Measurements from ENCODE around the gene TPM1.

The TPM1 gene

DNA sequence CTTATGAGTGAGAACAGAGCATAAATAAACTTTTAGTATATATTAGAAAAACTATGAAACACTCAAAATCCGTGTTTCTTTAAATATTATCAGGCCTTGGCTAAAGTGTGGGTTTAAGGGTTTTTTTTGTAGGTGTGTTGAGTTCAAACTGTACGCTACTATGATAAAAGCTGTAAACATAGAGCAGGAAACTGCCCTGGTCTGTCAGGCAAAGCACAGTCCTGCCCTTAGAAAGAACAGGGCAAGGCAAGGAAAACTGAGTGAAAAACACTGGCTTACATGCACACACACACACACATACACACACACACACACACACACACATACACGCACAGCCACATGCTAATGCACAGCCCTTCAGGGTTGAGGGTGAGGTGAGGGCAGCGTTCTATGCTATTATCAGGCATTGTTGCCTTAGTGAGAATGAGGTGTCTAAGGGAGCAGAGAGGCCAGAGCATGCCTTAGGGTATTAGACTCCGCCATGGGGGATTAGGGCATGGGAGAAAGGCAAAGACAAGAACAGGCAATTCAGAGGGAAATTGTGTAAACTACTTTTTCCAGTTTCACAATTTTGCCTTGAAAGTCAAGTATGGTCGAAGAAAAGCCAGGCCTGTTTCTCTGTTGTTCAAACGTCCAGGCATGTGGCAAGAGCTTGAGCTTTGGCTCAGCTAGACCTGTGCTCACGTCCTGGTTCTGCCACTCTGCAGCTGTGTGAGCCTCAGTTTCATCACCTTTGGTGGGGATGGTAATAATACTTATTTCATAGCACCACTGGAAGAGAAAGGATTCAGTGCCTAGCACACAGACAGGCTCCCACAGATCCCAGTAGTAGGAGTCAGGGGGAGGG is 36.3 kb upstream of the TPM1 start:
- H3K4me1 ChIP-seq (ENCODE audit: control insufficient read depth, insufficient read depth, low read length), result no peaks in the 10 kb centered on the region
- no peak for DNase-seq (ENCODE audit: low read depth)
- H3K36me3 ChIP-seq (ENCODE audit: control insufficient read depth, insufficient read depth, low read length, severe bottlenecking), result no peaks in the 10 kb centered on the region
- H3K9me3 ChIP-seq (ENCODE audit: control insufficient read depth, low read length), result no peaks in the 10 kb centered on the region
- no peak overlapping the region for H3K9ac ChIP-seq (ENCODE audit: low read length)
- no peak overlapping the region for H3K4me3 ChIP-seq (ENCODE audit: low read length)
- no peaks in the 10 kb centered on the region for H3K27me3 ChIP-seq (replicated peaks; ENCODE audit: control insufficient read depth, insufficient read depth, low read length)

DNA sequence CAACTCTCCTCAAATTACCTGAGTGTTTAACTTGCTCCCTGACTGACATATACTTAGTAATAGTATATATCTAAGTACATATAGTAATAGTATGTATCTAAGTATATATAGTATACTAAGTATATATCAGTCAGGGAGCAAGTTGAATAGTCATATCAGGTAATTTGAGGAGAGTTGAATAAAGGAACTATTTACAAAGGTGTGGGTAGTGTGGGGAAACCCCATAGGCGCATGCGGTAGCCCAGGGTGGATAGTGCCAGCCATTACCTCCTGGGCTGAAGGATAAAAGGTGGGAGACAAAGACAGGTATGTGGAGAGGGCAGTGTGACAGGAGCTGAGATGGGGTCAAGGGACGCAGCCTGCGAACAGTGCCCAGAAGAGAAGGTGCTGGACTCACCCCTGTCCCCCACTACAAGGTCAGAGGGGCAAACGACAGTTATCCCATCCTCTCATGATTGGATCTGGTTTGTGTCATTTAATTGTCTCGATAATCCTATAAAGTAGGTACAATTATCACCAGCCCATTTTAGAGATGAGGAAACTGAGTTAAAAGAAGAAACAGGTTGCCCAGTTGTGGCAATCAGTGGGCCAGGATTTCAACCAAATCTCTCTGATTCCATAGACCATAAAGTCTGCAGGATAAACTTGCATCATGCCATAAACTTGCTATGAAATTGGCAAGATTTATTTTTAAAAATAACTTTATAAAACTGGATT is 34.1 kb upstream of the TPM1 start:
- no peaks in the 10 kb centered on the region for H3K9me3 ChIP-seq (ENCODE audit: control insufficient read depth, low read length)
- no peaks in the 10 kb centered on the region for H3K36me3 ChIP-seq (ENCODE audit: control insufficient read depth, insufficient read depth, low read length, severe bottlenecking)
- no peak overlapping the region for H3K4me3 ChIP-seq (ENCODE audit: low read length)
- peaks cover 6% of the 10 kb centered on the region for H3K4me1 ChIP-seq (ENCODE audit: control insufficient read depth, insufficient read depth, low read length)
- H3K27me3 ChIP-seq (replicated peaks; ENCODE audit: control insufficient read depth, insufficient read depth, low read length), result no peaks in the 10 kb centered on the region
- DNase-seq (ENCODE audit: low read depth), result no peak
- H3K9ac ChIP-seq (ENCODE audit: low read length), result no peak overlapping the region

DNA sequence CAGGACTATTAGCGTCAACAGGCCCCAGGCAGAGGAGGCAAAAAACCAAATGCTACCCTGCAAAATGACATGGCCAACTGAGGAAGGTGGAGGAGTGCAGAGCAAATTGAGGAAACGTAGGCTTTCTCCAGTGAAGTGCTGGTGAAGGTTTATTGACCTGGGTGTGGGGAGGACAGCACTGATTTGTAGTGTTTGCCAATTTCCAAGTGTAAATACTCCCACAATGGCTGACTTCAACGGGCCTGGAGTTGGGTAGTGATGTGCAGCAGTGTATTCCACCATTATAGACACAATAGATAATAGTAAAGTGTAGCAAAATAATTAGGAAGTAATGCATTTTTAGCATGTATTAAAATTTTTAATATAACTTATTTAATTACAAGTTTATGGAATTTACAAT is 32.2 kb upstream of the TPM1 start:
- DNase-seq (ENCODE audit: low read depth), result no peak
- no peak overlapping the region for H3K9ac ChIP-seq (ENCODE audit: low read length)
- H3K9me3 ChIP-seq (ENCODE audit: control insufficient read depth, low read length), result no peaks in the 10 kb centered on the region
- no peaks in the 10 kb centered on the region for H3K27me3 ChIP-seq (replicated peaks; ENCODE audit: control insufficient read depth, insufficient read depth, low read length)
- no peaks in the 10 kb centered on the region for H3K36me3 ChIP-seq (ENCODE audit: control insufficient read depth, insufficient read depth, low read length, severe bottlenecking)
- no peak overlapping the region for H3K4me3 ChIP-seq (ENCODE audit: low read length)
- peaks cover 21% of the 10 kb centered on the region for H3K4me1 ChIP-seq (ENCODE audit: control insufficient read depth, insufficient read depth, low read length)

DNA sequence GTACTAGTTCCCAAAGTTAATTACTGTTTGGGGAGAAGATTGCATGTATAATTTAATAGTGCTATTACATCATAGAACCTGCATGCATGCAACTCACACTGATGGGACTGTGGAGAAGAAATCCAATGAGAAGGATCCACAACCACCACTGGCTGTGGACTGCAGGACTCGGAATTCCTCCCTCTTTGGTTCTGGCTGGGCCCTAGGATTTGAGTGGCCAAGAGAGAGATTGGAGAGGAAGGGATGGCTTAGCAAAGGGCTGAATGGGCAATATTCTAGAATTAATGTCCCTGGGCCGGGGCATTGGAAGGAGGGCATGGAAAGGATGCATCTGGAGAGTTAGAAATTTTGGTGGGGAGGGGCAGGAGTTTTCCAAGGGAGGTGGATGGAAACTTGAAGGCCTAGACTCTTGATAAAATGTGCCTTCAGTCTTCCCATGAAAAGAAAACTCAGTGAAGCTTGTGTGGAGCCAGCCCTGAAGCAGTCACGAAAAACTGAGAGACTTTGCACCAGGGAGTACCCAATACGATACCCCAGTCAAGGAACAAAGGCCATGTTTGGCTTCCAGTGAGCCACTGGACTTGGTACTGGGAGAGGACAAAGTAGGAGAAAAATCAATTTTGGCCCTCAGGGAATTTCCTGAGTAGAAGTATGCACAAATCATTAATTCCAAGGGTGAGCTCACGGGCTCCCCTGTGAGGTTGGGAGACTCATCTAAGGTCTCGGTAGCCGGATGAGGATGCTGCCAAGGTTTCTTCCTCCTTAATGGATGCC is 31.4 kb upstream of the TPM1 start:
- no peak for DNase-seq (ENCODE audit: low read depth)
- Histone ChIP-seq H3K4me1 (ENCODE audit: control insufficient read depth, insufficient read depth, low read length) (peaks cover 29% of the 10 kb centered on the region), H3K9ac (ENCODE audit: low read length) (no peak overlapping the region), H3K4me3 (ENCODE audit: low read length) (no peak overlapping the region), H3K27me3 (replicated peaks; ENCODE audit: control insufficient read depth, insufficient read depth, low read length) (no peaks in the 10 kb centered on the region), H3K36me3 (ENCODE audit: control insufficient read depth, insufficient read depth, low read length, severe bottlenecking) (no peaks in the 10 kb centered on the region), H3K9me3 (ENCODE audit: control insufficient read depth, low read length) (no peaks in the 10 kb centered on the region)

DNA sequence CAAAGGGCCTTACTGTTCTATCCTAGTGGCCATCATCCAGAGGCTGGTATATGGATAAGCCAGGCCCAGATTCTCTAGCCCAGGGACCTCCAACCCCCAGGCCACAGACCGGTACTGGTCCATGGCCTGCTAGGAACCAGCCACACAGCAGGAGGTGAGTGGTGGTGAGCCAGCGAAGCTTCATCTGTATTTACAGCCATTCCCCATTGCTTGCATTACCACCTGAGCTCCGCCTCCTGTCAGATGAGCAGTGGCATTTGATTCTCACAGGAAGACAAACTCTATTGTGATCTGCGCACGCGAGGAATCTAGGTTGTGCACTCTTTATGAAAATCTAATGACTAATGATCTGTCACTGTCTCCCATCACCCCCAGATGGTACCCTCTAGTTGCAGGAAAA is 30.1 kb upstream of the TPM1 start:
- DNase-seq (ENCODE audit: low read depth), result no peak
- Histone ChIP-seq H3K4me1 (ENCODE audit: control insufficient read depth, insufficient read depth, low read length) (peaks cover 30% of the 10 kb centered on the region), H3K27me3 (replicated peaks; ENCODE audit: control insufficient read depth, insufficient read depth, low read length) (no peaks in the 10 kb centered on the region), H3K4me3 (ENCODE audit: low read length) (no peak overlapping the region), H3K9ac (ENCODE audit: low read length) (no peak overlapping the region), H3K9me3 (ENCODE audit: control insufficient read depth, low read length) (no peaks in the 10 kb centered on the region), H3K36me3 (ENCODE audit: control insufficient read depth, insufficient read depth, low read length, severe bottlenecking) (no peaks in the 10 kb centered on the region)

DNA sequence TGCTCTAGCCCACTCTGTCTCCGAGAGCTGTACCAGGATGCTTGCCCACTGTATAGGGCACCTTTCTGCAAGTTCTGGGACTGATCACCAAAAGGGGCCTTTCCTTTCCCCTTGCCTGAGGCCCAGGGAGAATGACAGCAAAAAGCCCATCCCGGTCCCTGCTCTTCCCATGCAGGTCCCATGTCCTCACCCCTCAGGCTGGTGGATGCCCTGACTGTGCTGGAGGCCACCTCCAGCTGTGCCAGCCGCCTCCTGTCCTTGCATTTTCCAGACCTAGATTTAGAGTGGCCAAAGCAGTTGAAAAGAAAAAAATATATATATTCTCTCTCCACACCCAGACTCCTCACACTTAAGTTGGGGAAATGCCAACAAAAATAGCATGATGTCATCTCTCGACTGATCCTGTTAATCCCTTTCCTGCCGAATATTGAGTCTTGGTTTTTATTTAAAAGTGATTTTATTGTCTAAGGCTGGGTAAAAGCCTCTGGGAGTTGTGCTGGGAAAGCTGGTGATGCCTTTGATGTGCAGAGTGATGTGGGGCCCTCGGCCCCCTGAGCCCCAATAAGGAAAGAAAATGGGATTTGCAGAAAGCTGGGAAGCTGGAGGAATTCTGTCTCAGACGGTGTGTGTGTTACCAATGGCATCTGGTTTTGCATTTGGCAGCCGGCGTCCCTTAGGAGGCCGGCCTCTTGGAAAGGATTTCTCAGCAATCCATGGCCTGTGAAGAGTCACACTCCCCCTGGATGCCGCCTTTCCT is 29.3 kb upstream of the TPM1 start:
- peak; percentile 65 for DNase-seq (ENCODE audit: low read depth)

DNA sequence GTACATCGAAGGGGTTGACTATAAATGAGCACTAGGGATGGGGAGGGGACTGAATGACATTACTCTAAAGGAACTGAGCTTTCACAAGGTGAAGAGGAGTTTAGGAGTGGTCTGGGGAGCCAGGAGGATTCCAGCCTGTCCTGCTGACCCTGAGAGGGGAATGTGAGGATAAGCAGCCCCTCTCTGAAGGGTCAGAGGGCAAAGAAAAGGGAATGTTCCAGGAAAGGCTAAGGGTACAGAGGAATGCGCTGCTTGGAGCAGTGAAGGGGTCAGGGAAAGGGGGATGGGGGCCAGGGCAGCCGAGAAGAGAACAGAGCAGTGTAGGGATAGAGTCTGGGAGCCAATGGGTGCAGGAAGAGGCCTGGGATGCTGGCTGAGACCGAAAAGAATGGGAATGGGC is 28.0 kb upstream of the TPM1 start:
- no peak overlapping the region for H3K9ac ChIP-seq (ENCODE audit: low read length)
- H3K4me3 ChIP-seq (ENCODE audit: low read length), result no peak overlapping the region
- no peaks in the 10 kb centered on the region for H3K27me3 ChIP-seq (replicated peaks; ENCODE audit: control insufficient read depth, insufficient read depth, low read length)
- no peaks in the 10 kb centered on the region for H3K9me3 ChIP-seq (ENCODE audit: control insufficient read depth, low read length)
- no peak for DNase-seq (ENCODE audit: low read depth)
- peaks cover 40% of the 10 kb centered on the region for H3K4me1 ChIP-seq (ENCODE audit: control insufficient read depth, insufficient read depth, low read length)
- H3K36me3 ChIP-seq (ENCODE audit: control insufficient read depth, insufficient read depth, low read length, severe bottlenecking), result no peaks in the 10 kb centered on the region

More for the DNA sequence above, 29.3 kb upstream of the TPM1 start:
- Histone ChIP-seq H3K9ac (ENCODE audit: low read length) (peak overlapping the region; percentile 33), H3K9me3 (ENCODE audit: control insufficient read depth, low read length) (no peaks in the 10 kb centered on the region), H3K36me3 (ENCODE audit: control insufficient read depth, insufficient read depth, low read length, severe bottlenecking) (no peaks in the 10 kb centered on the region), H3K4me3 (ENCODE audit: low read length) (no peak overlapping the region), H3K27me3 (replicated peaks; ENCODE audit: control insufficient read depth, insufficient read depth, low read length) (no peaks in the 10 kb centered on the region), H3K4me1 (ENCODE audit: control insufficient read depth, insufficient read depth, low read length) (peaks cover 30% of the 10 kb centered on the region)

DNA sequence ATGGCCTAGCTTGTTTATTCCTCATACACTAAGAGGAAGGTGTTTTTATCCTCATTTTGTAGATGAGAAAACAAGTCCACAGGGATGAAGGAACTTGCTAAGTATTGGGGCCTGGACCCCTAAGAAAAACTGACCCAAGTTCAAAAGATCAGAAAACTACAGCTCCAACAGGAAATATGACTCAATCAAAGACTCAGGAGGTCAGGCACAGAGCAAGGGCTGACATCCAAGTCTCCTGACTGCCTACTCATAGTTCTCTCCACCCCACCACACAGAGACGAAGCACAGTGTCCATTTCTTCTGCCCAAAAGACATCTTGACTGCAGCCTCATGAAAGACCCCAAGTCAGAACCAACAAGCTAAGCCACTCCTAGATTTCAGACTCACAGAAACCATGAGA is 26.9 kb upstream of the TPM1 start:
- Histone ChIP-seq H3K36me3 (ENCODE audit: control insufficient read depth, insufficient read depth, low read length, severe bottlenecking) (no peaks in the 10 kb centered on the region), H3K27me3 (replicated peaks; ENCODE audit: control insufficient read depth, insufficient read depth, low read length) (no peaks in the 10 kb centered on the region), H3K9ac (ENCODE audit: low read length) (no peak overlapping the region), H3K4me1 (ENCODE audit: control insufficient read depth, insufficient read depth, low read length) (peaks cover 40% of the 10 kb centered on the region), H3K9me3 (ENCODE audit: control insufficient read depth, low read length) (no peaks in the 10 kb centered on the region), H3K4me3 (ENCODE audit: low read length) (no peak overlapping the region)
- peak; percentile 61 for DNase-seq (ENCODE audit: low read depth)

DNA sequence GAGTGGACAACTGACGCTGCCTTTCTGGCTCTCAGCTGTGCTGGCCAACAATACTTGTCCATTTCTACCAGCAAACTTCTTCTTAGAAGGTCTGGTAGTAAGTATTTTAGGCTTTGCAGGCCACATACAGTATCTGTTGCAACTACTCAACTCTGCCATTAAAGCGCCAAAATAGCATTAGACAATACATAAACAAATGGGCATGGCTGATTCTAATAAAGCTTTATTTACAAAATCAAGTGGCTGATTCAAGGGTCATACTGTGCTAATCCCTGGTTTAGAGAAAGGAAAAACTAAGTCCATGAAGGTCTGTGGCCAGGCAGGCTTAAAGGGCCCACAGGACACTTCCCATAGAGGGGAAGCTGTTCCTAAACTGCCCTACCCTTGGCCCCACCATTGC is 26.3 kb upstream of the TPM1 start:
- Histone ChIP-seq H3K9me3 (ENCODE audit: control insufficient read depth, low read length) (no peaks in the 10 kb centered on the region), H3K4me3 (ENCODE audit: low read length) (no peak overlapping the region), H3K9ac (ENCODE audit: low read length) (no peak overlapping the region), H3K36me3 (ENCODE audit: control insufficient read depth, insufficient read depth, low read length, severe bottlenecking) (no peaks in the 10 kb centered on the region), H3K27me3 (replicated peaks; ENCODE audit: control insufficient read depth, insufficient read depth, low read length) (no peaks in the 10 kb centered on the region), H3K4me1 (ENCODE audit: control insufficient read depth, insufficient read depth, low read length) (peaks cover 40% of the 10 kb centered on the region)
- no peak for DNase-seq (ENCODE audit: low read depth)

DNA sequence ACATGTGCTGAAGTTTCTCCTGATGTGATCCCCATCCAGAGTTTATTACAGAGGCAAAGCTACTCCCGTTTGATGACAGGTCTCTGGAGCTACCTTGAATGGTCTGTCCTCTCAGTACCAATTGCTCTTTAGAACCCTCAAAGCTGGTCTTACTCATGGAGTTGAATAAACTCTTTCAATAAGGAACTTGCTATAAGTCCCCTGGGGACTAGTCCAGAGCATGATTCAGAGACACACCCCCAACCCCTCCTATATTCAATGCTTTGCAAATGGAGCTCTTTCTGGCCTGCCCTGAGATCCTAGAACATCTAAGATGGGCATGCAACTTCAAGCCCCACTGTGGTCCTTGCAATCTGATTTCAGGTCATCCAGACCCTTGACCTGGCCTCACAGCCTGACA is 23.9 kb upstream of the TPM1 start:
- H3K36me3 ChIP-seq (ENCODE audit: control insufficient read depth, insufficient read depth, low read length, severe bottlenecking), result no peaks in the 10 kb centered on the region
- H3K9me3 ChIP-seq (ENCODE audit: control insufficient read depth, low read length), result no peaks in the 10 kb centered on the region
- no peak overlapping the region for H3K4me3 ChIP-seq (ENCODE audit: low read length)
- no peak overlapping the region for H3K9ac ChIP-seq (ENCODE audit: low read length)
- no peaks in the 10 kb centered on the region for H3K27me3 ChIP-seq (replicated peaks; ENCODE audit: control insufficient read depth, insufficient read depth, low read length)
- peaks cover 42% of the 10 kb centered on the region for H3K4me1 ChIP-seq (ENCODE audit: control insufficient read depth, insufficient read depth, low read length)
- DNase-seq (ENCODE audit: low read depth), result peak; percentile 17
